H9 (cell line): ENCODE results near the gene SPEN. TPM values are rescaled to one million over a fixed set of nuclear protein-coding genes. Genes with fewer than 3 reads are reported as not detected.

ENCODE experiments used
- DNase-seq: peaks from one replicate; pipeline ENCODE4 v3.0.0-alpha.2; 2017
- H2AFZ ChIP-seq: one replicate; pipeline ENCODE4 v1.6.1; 2013; ENCODE audit warnings: mild to moderate bottlenecking, low read length, control low read depth, moderate library complexity
- H2AK5ac ChIP-seq: 2 replicates; pipeline ENCODE4 v1.6.1; 2013; ENCODE audit warnings: low read length, control low read depth, mixed read lengths; ENCODE audit not compliant: insufficient read length
- H2BK120ac ChIP-seq: one replicate; pipeline ENCODE4 v1.6.1; 2013; ENCODE audit warnings: low read depth, mild to moderate bottlenecking, low read length, control low read depth, inconsistent platforms; ENCODE audit not compliant: poor library complexity, severe bottlenecking
- H2BK12ac ChIP-seq: 2 replicates; pipeline ENCODE4 v1.6.1; 2013; ENCODE audit warnings: low read length, control low read depth, mixed read lengths, low read depth; ENCODE audit not compliant: insufficient read length
- H2BK15ac ChIP-seq: 2 replicates; pipeline ENCODE4 v1.6.1; 2013; ENCODE audit warnings: low read depth, low read length, control low read depth
- H2BK20ac ChIP-seq: one replicate; pipeline ENCODE4 v1.6.1; 2013; ENCODE audit warnings: low read depth, mild to moderate bottlenecking, low read length, control low read depth, inconsistent platforms; ENCODE audit not compliant: poor library complexity, severe bottlenecking
- H2BK5ac ChIP-seq: 2 replicates; pipeline ENCODE4 v1.6.1; 2013; ENCODE audit warnings: low read length, control low read depth, mixed read lengths; ENCODE audit not compliant: insufficient read length
- H3K14ac ChIP-seq: 2 replicates; pipeline ENCODE4 v1.6.1; 2013; ENCODE audit warnings: low read length, control low read depth; ENCODE audit not compliant: insufficient read depth
- H3K18ac ChIP-seq: 2 replicates; pipeline ENCODE4 v1.6.1; 2013; ENCODE audit warnings: low read depth, mild to moderate bottlenecking, mixed read lengths, low read length, control low read depth; ENCODE audit not compliant: insufficient read length
- H3K23ac ChIP-seq: 2 replicates; pipeline ENCODE4 v1.6.1; 2013; ENCODE audit warnings: low read length, control low read depth, mixed read lengths, low read depth; ENCODE audit not compliant: insufficient read length
- H3K23me2 ChIP-seq: 2 replicates; pipeline ENCODE4 v1.6.1; 2013; ENCODE audit warnings: low read depth, mild to moderate bottlenecking, mixed read lengths, low read length, control low read depth; ENCODE audit not compliant: insufficient read length, poor library complexity, severe bottlenecking
- H3K27ac ChIP-seq: 2 replicates; pipeline ENCODE4 v1.5.1; 2013; ENCODE audit warnings: low read length, control low read depth, mixed read lengths, low read depth; ENCODE audit not compliant: insufficient read length
- H3K27me3 ChIP-seq: 2 replicates; pipeline ENCODE4 v1.6.1; 2013; ENCODE audit warnings: low read length, control low read depth, inconsistent platforms; ENCODE audit not compliant: insufficient read depth
- H3K4ac ChIP-seq: 2 replicates; pipeline ENCODE4 v1.6.1; 2013; ENCODE audit warnings: low read depth, mild to moderate bottlenecking, control low read depth, inconsistent platforms, low read length, moderate library complexity
- H3K4me1 ChIP-seq: 2 replicates; pipeline ENCODE4 v1.6.1; 2013; ENCODE audit warnings: low read length, control low read depth, inconsistent platforms; ENCODE audit not compliant: insufficient read depth
- H3K4me2 ChIP-seq: 2 replicates; pipeline ENCODE4 v1.6.1; 2013; ENCODE audit warnings: low read length, control low read depth, mixed read lengths; ENCODE audit not compliant: insufficient read length, insufficient read depth
- H3K56ac ChIP-seq: 2 replicates; pipeline ENCODE4 v1.6.1; 2013; ENCODE audit warnings: low read depth, mild to moderate bottlenecking, mixed read lengths, low read length, control low read depth; ENCODE audit not compliant: insufficient read length
- H3K79me1 ChIP-seq: 2 replicates; pipeline ENCODE4 v1.6.1; 2013; ENCODE audit warnings: low read depth, mild to moderate bottlenecking, moderate library complexity, low read length, control low read depth, inconsistent platforms; ENCODE audit not compliant: insufficient read depth, poor library complexity, severe bottlenecking
- H3K79me2 ChIP-seq: 2 replicates; pipeline ENCODE4 v1.6.1; 2013; ENCODE audit warnings: low read length, control low read depth, inconsistent platforms; ENCODE audit not compliant: insufficient read depth
- H3K9ac ChIP-seq: 2 replicates; pipeline ENCODE4 v1.6.1; 2013; ENCODE audit warnings: low read length, control low read depth, mixed read lengths; ENCODE audit not compliant: insufficient read length; ENCODE audit errors: extremely low read depth
- H3K9me3 ChIP-seq: one replicate; pipeline ENCODE4 v1.6.1; 2013; ENCODE audit warnings: low read depth, low read length, inconsistent platforms; ENCODE audit not compliant: control insufficient read depth
- H3T11ph ChIP-seq: one replicate; pipeline ENCODE4 v1.6.1; 2013; ENCODE audit warnings: mild to moderate bottlenecking, low read length, control low read depth, inconsistent platforms
- H4K20me1 ChIP-seq: one replicate; pipeline ENCODE4 v1.6.1; 2013; ENCODE audit not compliant: control insufficient read depth, insufficient read length, insufficient read depth
- H4K5ac ChIP-seq: 2 replicates; pipeline ENCODE4 v1.6.1; 2013; ENCODE audit warnings: low read depth, mild to moderate bottlenecking, mixed read lengths, low read length, control low read depth; ENCODE audit not compliant: insufficient read length
- H4K8ac ChIP-seq: replicated peaks from 2 replicates; pipeline ENCODE4 v1.6.1; 2013; ENCODE audit warnings: low read length, control low read depth, mixed read lengths, low read depth; ENCODE audit not compliant: insufficient read length
- H4K91ac ChIP-seq: 2 replicates; pipeline ENCODE4 v1.6.1; 2013; ENCODE audit warnings: low read depth, mild to moderate bottlenecking, moderate library complexity, mixed read lengths, low read length, control low read depth; ENCODE audit not compliant: insufficient read length
- H3K27ac Mint-ChIP-seq, 3 experiments: 2 replicates in 2 of 3; 3 replicates in 1 of 3; pipeline ENCODE4 v1.8.0; 2020 to 2021; ENCODE audit warnings: mixed read lengths in 3 of 3, mild to moderate bottlenecking in 1 of 3, moderate library complexity in 1 of 3
- H3K27me3 Mint-ChIP-seq: 2 replicates; pipeline ENCODE4 v1.8.0; 2021; ENCODE audit warnings: low read depth, mild to moderate bottlenecking, moderate library complexity, mixed read lengths
- H3K36me3 Mint-ChIP-seq, 3 experiments: 2 replicates in 2 of 3; 3 replicates in 1 of 3; pipeline ENCODE4 v1.8.0; 2020 to 2021; ENCODE audit warnings: low read depth in 3 of 3, mixed read lengths in 3 of 3; ENCODE audit not compliant: insufficient read depth in 1 of 3
- H3K4me1 Mint-ChIP-seq, 2 experiments: 2 replicates each; pipeline ENCODE4 v1.8.0; 2020; ENCODE audit warnings: mixed read lengths in 2 of 2
- H3K4me3 Mint-ChIP-seq, 2 experiments: 2 replicates in 1 of 2; 3 replicates in 1 of 2; pipeline ENCODE4 v1.8.0; 2020 to 2021; ENCODE audit warnings: mild to moderate bottlenecking in 2 of 2, mixed read lengths in 2 of 2, moderate library complexity in 1 of 2
- H3K9me3 Mint-ChIP-seq, 2 experiments: 2 replicates in 1 of 2; 3 replicates in 1 of 2; pipeline ENCODE4 v1.8.0; 2020; ENCODE audit warnings: mild to moderate bottlenecking in 2 of 2, mixed read lengths in 2 of 2, moderate library complexity in 1 of 2
- total RNA-seq: library from RNA; stranded (reverse); gene quantifications from 2 replicates; pipeline ENCODE4 v1.2.1, GENCODE V29; 2021
- TF ChIP-seq, protein P1 (sequence below): fragments of 200-600 bp; sonication (generic); conservative IDR thresholded peaks from 3 replicates; pipeline ENCODE4 v1.8.0; 2021; ENCODE audit warnings: antibody characterized with exemption, mild to moderate bottlenecking

The SPEN gene
- total RNA-seq, 1 experiment from 2014 or later = 59.6 TPM

DNA sequence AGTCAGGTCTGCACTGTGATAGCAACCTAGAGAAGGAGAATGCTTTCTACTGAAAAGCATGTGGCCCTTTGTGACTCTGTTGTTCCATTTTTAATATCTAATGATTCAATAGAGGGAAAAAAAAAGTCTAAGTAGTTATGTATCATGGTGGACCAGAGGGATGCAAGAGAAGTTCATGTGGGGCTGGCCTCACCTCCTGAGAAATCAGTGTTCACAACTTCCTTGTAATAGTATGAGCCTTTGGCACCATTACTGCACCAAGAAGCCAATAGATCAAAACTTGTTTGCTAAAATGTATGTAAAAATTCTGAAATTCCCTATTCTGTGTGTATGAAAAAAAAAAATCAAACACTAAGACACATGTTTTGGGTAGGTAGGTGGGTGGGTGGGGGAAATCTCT, 123.4 kb downstream of the SPEN start:
- Histone ChIP-seq H4K91ac (no peak overlapping the region), H4K8ac (no peak overlapping the region), H3K9ac (no peak overlapping the region), H3T11ph (no peak overlapping the region), H3K4ac (no peak overlapping the region), H4K20me1 (no peaks in the 10 kb centered on the region), H2AK5ac (no peak overlapping the region), H2AFZ (no peak overlapping the region), H2BK12ac (no peak overlapping the region), H3K4me2 (no peak overlapping the region), H3K79me1 (no peaks in the 10 kb centered on the region), H3K14ac (no peak overlapping the region), H3K79me2 (no peaks in the 10 kb centered on the region), H3K27ac (no peak overlapping the region), H2BK20ac (no peak overlapping the region), H3K9me3 (no peaks in the 10 kb centered on the region), H3K23me2 (no peaks in the 10 kb centered on the region), H3K18ac (no peak overlapping the region), H2BK15ac (no peak overlapping the region), H2BK120ac (no peak overlapping the region), H3K56ac (no peak overlapping the region), H3K23ac (no peak overlapping the region), H3K27me3 (no peaks in the 10 kb centered on the region), H3K4me1 (no peaks in the 10 kb centered on the region), H2BK5ac (no peak overlapping the region), H4K5ac (no peak overlapping the region)
- Mint-ChIP-seq H3K27me3 (no peaks in the 10 kb centered on the region), H3K36me3 (peaks cover 24 to 44% (median 34%) of the 10 kb centered on the region in 3 experiments), H3K9me3 (peaks cover 4 to 11% of the 10 kb centered on the region in 2 experiments; a peak in 4 of 5 replicates), H3K4me3 (no peak overlapping the region), H3K4me1 (peaks cover 4% of the 10 kb centered on the region in 2 experiments), H3K27ac (no peak overlapping the region)
- TF ChIP-seq, protein P1, sequence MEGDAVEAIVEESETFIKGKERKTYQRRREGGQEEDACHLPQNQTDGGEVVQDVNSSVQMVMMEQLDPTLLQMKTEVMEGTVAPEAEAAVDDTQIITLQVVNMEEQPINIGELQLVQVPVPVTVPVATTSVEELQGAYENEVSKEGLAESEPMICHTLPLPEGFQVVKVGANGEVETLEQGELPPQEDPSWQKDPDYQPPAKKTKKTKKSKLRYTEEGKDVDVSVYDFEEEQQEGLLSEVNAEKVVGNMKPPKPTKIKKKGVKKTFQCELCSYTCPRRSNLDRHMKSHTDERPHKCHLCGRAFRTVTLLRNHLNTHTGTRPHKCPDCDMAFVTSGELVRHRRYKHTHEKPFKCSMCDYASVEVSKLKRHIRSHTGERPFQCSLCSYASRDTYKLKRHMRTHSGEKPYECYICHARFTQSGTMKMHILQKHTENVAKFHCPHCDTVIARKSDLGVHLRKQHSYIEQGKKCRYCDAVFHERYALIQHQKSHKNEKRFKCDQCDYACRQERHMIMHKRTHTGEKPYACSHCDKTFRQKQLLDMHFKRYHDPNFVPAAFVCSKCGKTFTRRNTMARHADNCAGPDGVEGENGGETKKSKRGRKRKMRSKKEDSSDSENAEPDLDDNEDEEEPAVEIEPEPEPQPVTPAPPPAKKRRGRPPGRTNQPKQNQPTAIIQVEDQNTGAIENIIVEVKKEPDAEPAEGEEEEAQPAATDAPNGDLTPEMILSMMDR = no peak
- no peak for DNase-seq
